Measurements from ENCODE around the gene EPHA4.

The EPHA4 gene

DNA sequence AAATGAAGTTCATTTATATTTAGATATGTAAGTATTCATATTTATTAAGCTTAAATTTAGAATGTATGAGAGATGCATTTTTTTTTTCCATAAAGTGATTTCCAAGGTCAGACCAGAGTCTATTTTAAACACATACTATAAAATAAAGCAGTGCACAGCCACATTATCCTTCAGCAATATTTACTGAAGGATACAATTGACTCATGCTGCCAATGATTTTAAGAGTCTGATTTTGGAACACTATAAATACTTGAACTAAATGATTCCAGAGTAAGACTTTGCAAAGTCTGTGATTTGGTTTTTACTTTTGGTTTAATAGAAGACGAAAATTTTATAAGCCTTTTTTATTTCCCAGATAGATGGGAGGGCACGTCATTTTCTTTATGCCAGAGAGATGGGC is 107.1 kb downstream of the EPHA4 start:
- no peak for FAIRE-seq

DNA sequence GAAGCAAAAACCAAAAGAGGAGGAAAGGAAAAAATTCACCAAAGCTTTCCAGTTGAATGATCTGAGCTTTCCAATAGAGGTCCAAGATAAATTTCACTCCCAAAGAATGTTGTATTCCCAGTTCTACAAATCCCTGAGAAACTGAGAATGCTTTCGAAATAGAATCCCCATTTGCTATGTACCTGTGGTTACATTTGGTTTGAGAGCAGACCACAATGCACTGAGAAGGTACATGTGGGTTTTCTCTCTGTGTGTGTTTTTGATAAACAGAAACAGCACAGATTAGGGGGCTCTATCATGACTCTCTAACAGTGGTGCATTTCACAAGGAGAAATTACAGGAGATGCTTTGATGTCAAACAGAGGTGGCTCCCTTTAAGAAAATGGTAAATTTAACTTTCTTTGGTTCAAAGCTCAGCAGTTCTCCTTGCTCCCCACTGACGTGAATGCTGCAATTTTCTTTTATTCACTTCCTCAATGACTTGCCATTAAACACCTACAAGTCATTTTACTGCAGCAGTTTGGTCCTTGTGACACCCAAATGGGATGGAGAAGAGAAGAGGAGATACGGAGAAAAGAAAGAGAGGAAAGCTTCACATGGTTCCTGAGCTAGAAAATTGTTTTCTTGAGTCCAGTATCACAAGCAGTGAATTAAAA is 108.7 kb downstream of the EPHA4 start:
- no peak for FAIRE-seq

DNA sequence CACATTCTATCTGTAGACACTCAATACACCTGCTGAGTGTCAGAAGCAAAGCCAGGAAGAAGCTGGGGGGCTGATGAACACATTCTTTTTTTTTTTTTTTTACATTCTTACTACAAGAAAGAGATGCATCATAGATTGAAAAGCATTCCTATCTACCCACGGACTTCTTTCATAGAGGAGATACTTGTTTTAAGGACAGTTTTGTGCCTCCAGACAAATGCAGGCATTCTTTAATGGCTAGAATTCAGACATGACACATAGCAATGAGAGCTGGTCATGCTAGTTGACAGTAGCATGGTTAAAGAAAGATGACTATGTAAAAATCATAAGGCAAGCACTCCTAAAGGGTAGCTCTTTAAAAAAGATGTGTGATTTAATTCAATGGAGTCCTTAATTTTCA is 110.2 kb downstream of the EPHA4 start:
- FAIRE-seq, result no peak

DNA sequence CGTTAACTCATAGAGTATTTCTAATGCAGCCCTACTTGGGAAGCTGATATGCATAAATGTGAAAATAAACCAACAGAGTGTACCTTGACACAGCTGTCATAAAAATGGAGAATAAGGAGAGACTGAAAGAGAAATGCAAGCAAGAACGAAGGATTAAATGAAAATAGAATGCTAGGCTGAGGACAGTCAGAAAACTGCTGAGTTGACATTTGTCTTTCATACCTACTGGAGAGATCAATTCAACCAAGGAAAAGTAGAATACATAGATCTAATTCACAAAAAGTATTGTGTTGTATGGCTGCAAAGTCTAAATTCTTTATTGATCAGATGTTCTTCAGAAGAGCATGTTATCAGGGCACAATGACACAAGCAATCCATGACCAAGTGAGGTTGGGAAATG is 112.0 kb downstream of the EPHA4 start:
- no peak for FAIRE-seq

DNA sequence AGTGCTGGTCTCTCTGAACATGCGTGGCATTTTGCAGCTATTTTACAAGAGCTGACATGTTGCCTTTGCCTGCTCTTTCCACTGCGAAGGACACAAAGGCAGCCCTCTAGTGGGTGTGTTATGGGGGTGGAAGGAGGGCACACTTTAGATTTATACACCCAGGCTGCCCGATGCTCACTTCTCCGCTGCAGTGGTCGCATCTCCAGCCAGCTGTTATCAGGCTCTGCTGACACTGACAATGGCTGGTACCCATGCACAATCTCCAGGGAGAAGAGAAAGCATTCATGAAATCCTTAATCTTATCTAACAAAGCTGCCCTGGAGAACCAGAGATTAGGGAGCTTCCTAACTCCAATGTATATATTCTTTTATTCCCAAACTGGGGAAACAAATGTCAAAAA is 113.5 kb downstream of the EPHA4 start:
- FAIRE-seq, result no peak

DNA sequence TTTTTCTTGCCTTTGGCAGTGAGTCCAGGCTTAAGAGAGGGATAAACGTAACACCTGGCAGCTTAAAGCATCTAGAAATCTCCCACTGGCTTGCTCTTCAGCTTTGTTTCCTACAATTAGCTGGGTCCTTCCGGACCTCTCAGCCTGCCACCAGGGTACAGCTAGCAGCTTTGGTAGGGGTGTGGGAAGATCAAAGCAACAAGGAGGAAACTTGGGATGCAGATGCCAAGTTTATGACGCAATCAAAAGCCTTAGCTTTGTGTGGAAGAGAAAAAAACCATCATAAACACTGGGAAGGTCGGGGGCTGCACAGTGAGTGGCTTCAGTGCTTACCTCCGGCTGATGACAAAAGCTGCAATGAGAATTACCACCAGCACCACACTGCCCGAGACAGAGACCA is 116.9 kb downstream of the EPHA4 start:
- no peak for FAIRE-seq

DNA sequence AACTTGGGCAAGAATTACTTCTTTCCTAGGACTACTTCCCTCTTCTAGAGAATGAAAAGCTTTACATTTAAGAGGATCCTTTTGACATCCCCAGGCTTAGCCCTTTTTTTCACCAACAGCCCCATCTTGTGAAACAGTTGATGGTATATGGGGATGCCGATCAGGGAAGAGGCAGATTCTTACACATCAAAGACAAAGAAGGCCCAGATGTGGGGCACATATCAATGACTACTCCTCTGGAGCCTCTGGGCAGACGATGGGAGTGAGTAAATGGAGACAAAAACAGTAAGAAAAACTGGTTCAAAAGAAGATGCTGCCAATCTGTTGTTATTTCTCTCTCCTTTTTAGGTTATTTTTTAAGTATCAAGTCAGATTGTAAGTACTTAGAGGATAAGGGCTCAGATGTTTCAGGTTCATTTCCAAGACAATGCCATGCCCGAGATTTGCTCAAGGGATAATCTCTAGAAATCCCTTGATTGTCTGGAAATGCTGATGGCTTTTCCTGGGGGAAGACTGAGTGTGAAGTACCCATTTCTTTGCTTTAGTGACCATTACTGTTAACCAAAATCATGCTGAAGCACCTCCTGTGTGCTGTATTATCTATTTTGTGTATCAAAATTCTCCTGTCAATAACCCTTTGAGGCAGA is 117.5 kb downstream of the EPHA4 start:
- no peak for FAIRE-seq

DNA sequence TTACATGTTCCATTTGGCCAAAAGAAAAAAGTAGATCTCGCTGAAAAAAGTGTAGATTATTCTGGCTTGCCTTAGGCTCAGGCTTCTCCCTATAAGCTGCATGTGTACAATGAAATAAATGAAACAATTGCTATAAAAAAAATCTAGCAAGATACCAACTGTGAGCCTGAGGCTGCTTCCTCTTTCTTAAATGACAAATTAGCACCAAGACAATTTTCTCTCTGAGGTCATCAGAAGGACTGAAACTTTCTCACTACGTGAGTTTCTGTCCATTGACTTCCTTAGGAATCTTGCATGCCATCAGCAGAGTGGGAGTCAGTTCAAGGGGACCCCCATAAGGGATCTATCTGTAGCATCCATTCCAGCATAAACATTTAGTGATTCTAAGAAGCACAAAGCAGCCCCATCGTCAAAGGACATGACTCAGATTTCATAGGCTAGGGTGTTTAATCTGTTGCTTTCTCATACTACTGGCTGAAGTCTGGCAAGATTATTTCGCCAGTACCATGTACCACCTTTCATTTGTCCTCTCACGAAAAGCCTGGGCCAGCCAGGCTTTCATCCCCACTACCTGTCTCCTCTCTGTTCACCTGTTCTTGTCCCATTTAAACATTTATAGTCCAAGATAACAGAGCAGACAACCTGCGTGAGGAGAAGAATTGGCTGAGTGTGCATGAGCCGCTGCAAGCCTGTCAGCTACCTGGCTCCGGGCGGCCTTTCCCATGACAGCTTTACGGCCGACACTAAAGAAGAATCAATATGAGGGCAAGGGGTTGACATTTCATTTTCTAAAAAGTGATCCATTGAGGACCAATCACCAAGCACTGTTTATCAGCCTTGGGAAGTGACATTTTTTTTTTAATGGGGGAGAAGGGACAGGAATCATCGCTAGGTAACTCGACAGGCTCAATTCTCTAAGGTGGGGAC is 120.0 kb downstream of the EPHA4 start:
- no peak for FAIRE-seq

DNA sequence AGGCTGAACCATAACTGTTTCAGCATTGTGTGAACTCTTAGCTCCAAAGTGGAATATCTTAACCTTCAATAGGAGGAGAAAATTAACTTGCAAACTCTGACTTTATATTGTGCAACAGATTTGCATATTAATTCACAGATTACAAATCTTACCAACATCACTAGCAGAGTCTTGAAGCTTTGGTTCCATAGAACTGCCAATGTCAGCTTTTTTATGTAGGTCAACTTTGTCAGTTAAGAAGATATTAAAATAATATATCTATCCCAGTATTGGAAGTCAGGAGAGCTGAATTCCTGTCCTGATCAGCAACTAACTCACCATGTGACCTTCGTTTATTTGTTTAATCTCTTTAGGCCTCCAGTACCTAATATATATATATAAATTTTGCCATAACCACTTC is 121.8 kb downstream of the EPHA4 start:
- FAIRE-seq, result no peak

DNA sequence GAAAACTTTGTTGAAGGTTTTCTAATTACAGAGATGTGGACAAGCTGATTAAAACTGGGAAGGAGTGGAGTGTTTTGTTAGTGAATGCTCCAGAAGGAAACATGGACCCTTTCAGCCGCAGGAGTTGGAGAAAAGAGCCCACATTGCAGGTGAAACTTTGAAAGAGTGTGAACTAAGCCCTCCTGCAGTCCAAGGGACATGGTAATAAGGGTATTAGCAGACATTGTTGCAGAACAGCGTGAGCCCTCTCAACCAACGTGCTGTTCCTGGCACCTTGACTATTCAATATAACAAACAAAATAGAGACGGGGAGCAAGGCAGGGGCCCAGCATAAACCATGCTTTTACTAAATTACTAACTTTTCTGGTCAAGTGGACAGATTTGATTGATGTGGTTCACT is 122.7 kb downstream of the EPHA4 start:
- no peak for FAIRE-seq

DNA sequence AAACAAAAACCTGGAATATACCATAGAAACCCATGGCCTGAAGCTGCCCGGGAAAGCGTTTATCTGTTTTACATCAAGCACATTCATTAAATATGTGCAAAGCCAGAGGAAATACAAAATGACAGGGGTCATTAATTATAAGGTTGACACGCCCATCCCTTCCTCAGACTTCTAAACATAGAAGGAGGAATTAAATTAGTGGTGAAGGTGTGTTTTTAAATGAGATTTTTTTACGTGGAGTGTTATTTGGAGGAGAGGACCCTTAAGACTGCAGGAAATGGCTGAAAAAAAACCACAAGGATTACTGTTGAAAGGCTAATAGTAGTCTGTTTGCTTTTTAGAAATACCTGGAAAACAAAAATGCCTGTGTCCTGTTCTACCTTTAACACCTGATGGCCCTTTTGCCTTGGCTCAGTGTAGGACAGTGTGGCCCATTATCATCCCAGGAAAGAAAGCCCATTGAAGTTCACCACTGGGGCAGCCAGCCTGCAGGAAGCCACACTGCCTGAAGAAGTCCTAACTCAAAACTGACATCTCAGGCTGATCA is 123.2 kb downstream of the EPHA4 start:
- FAIRE-seq, result no peak

DNA sequence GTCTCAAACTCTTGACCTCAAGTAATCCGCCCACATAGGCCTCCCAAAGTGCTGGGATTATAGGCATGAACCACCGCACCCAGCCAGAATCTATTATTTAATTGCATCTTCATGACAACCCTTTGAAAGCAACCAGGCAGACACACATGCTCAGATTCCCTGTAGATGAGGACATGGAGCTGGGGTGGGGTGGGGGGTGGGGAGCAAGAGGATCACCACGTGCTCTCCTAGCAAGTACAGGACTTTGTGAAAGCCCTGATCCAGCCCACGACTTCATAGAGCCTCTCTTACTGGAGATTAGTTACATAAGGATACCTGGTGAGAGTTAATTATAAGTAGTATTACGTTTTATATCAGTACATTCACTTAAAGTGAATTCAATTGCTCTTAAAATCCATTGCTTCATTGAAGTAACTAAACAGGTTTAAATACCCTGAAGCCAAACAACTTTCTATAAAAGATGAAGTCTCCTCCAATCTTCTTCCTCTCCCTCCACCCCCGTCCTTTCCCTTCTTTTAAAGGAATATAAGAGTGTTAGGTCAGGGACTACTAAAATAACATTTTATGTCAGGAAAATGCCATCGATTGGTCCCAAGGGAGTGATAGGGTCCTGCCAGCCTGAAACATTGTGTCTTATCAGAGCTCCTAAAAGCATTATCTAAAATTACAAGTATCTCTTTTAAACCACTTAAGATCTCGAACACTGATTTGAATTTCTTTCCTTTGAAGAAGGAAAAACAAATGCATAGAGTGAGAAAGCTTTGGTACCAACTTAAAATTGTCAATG is 123.9 kb downstream of the EPHA4 start:
- no peak for FAIRE-seq

DNA sequence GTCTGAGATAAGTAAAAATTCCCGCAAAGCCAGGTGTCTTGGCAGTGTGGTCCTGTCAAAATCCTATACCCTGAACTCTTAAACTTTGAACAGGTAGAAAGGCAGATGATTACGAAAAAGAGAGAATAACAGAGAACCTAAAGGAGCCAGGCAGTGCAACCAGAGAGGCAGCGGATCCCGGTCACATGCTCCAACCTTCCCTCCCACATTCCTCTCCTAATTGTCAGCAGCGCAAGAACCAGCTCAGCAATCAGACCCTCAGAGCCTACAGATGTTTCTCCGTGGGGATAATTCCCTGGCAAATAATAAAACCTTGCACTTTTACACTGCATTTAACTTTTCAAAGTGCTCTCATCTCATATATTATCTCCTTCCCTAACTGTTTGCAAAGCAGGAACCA is 124.8 kb downstream of the EPHA4 start:
- no peak for FAIRE-seq

DNA sequence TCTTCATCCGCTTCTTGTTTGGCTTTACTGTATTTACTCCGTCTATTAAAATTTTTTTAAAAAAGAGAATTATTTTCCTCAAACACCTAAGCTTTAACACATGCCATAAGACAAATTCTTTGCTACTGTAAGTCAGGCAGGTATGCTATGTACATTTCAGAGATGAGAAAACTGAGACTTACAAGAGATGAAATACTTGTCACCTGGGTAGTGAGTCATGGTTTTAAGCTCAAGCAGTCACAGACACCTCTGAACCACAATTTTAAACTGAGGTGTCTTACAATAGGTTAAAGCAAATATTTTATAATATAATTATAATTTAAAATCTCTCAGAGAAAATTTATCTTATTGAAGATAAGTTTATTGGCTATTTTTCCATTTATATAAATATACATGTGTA is 126.0 kb downstream of the EPHA4 start:
- no peak for FAIRE-seq

DNA sequence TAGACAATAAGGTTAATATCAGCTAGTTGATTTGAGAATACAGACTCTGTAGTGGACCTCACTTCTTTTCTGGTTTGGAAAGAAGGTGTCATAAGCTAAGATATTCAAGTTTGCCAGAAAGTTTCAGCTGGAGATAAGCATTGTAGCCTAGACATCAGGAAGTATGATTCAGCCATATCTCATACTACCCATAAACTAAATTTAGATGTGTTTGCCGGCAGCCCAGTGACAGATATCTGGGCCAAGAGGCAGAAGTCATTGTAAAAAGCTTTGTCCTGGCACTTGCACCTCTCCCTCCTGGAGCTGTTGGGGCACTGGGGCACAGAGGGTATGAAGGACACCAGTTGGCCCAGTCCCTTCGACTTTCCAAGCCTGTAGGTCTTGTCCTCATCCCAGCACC is 128.0 kb downstream of the EPHA4 start:
- FAIRE-seq, result no peak

DNA sequence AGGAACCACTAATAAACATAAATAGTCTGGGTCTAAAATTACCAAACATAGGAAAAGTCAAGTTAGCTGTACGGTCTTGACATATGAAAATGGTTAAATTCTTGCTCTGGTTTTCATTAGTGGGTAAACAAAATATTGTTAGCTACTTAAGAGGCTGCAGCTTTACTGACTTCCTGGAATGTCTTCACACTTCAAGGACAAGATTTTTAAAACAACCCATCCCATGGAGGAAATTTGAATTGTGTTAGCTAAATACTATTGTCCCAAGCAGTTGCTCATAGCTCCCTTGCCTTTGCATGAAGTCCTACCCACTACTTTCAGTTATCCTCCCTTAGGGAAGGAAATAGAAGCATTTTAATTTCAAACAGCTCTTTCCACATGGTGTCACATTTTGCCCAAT is 128.5 kb downstream of the EPHA4 start:
- no peak for FAIRE-seq

DNA sequence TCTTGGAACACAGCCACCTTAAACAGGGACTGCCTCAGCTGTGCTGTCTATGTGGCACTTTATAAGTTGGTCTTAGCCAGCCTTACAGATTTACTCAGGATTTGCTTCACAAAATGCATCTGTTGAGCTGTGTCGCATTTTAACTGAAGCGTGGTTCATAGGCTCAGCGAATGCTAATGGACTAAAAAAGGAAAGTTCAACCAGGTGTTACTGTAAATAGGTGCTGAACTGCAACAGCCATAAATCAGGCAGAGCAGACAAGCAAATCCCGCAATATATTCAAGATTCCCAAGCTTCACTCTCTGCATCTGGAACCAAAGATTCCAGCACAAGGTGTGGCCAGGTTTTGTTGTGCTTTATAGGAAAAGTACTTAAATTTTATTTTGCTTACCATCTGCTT is 130.0 kb downstream of the EPHA4 start:
- FAIRE-seq, result no peak

DNA sequence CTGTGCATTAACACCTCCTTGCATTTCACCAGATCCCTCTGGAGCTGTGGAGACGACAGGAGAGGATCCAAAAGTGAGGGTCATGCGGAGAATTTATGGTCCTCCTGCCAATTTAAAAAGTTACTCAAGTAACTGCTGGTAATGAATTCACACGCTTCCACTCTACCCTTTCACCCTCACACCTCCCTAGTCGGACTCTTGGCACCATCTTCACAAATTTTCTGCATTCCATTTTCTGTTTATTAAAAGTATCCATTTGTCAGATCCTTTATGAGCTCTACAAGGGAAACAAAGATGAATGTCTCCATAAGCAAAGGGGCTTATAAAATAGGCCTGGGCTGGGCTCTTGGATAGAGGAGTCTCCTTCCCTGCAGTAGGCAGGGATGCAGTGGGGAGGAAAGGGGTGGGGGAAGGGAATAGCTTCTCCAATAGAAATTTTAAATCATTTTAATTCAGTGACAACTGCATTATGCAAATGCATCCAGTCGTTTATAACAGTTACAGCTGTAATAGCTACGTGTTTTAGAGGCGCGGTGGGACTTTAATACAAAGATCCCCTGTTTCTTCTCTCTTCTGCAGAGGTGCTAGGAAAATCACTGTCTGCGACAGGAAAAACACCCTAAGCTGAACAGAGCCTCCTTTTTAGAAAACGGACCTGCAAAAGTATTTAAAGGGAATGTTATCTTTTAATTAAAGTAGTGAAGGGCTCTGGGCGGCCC is 132.2 kb downstream of the EPHA4 start:
- FAIRE-seq, result no peak

DNA sequence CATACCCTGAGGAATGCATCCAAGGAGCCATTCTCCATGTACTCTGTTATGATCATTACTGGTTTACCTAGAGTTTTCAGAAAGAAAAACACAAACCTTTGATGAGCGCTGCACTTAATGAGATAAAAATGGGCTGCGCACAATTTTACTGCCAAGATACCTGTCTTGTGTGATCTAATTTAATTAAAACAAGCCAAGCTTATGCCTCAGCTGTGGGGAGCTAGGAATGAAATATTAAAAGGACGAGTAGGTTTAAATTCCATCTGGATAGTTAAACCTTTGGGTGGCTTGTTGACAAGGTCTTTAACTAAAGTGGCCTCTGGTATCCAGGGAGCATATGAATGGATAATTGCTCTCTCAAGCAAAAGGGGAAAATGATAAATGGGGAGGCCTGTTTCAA is 135.0 kb downstream of the EPHA4 start:
- no peak for FAIRE-seq

DNA sequence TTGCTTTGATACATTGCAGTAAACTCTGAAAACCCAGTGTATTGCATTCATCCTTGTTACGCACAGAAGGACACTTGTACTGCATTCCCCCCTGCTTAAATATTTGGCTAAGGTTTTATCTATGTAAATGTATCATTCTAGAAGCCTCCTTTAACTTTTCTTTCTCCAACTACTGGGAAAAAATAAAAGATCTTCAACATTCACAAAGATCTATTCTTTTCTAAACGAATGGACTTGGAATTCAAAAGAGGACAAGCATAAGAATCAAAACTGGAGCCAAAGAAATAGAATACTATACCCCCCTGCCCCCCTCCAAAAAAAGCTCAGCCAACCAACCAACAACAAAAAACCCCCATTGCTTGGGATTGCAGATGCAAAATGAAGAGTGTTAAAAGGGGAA is 136.9 kb downstream of the EPHA4 start:
- no peak for FAIRE-seq

DNA sequence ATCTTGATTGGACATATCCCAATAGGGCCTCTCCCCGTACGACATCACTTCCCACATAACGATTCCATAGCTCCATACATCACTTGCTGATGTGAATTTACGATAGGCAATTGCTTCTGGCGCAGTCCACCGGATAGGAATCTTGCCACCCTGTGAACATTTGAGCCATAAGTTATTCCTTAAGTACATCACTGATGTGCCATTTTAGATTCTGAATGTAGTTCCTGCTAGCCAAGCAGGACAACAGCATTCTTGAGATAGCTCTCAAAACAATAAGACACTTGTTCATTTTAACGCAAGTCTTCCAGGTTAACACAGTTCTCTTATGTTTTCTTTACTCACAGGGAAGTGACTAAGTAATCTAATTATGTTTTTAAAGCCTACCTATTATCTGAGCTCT is 138.0 kb downstream of the EPHA4 start:
- no peak for FAIRE-seq

DNA sequence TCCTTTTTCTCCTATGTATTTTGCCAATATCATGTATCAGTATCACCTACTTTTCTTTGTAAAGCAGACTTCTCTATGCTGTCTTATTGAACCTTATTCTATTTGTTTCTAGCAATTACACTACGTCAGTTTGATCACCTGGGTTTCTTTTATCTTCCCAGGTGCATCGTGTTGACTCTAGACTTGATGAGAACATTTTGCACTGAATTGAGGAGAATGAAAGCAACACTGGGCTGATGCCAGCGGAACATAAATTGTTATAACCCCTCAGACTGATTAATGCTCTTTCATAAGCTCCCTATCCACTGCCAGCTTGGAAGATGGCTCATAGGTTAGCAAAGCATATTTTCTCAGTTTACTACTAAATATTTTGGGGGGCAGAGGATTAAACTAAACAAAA is 140.6 kb downstream of the EPHA4 start:
- no peak for FAIRE-seq
